Peyer's patch (tissue), 4 donors: ENCODE data around the gene ZNF516. TPM values are rescaled to one million over a fixed set of nuclear protein-coding genes. Genes with fewer than 3 reads are reported as not detected.

Source experiments
- DNase-seq, 3 donors: peaks; one replicate each; pipeline ENCODE4 v3.0.0-alpha.2; 2017 to 2019
- H3K27ac ChIP-seq, 4 donors: fragments of 200-600 bp; sonication (generic); one replicate each; pipeline ENCODE4 v1.5.1; 2016 to 2019
- H3K27me3 ChIP-seq, 2 donors: fragments of 200-600 bp; sonication (generic); one replicate each; pipeline ENCODE4 v1.5.1; 2019
- H3K36me3 ChIP-seq, 3 donors: fragments of 200-600 bp; sonication (generic); one replicate each; pipeline ENCODE4 v1.5.1; 2016 to 2019
- H3K4me1 ChIP-seq, 4 donors: fragments of 200-600 bp; sonication (generic); one replicate each; pipeline ENCODE4 v1.5.1; 2016 to 2019
- H3K4me3 ChIP-seq, 4 donors: fragments of 200-600 bp; sonication (generic); 1 replicate in 3 of 4; 2 replicates in 1 of 4; pipeline ENCODE4 v1.5.1; 2016 to 2019; ENCODE audit warnings: mild to moderate bottlenecking in 1 of 4
- H3K9me3 ChIP-seq, 4 donors: fragments of 200-600 bp; sonication (generic); one replicate each; pipeline ENCODE4 v1.5.1; 2016 to 2019; ENCODE audit warnings: mild to moderate bottlenecking in 1 of 4
- POLR2A ChIP-seq, 2 donors: fragments of 450-650 bp; IDR thresholded peaks; one replicate each; pipeline ENCODE4 v1.5.1; 2017; ENCODE audit warnings: antibody characterized with exemption in 2 of 2, mild to moderate bottlenecking in 2 of 2, moderate library complexity in 2 of 2
- total RNA-seq, 4 donors: library from RNA; depleted of rRNA; stranded (reverse); fragments of >200 nt; gene quantifications; one replicate each; pipeline ENCODE4 v1.1.0, GENCODE V29; 2016
- TF ChIP-seq, protein P1 (sequence below), 6 experiments: fragments of 450-650 bp in 4 of 6; fragments of 200-600 bp in 2 of 6; sonication (generic) in 1 of 6; IDR thresholded peaks; one replicate each; pipeline ENCODE4 v1.5.1; 2017 to 2019; ENCODE audit warnings: antibody characterized with exemption in 6 of 6, mild to moderate bottlenecking in 3 of 6, moderate library complexity in 1 of 6

ZNF516 gene
- total RNA-seq, 4 donors from 2014 or later: 19.8 to 39.6 (median 25.7) TPM

DNA sequence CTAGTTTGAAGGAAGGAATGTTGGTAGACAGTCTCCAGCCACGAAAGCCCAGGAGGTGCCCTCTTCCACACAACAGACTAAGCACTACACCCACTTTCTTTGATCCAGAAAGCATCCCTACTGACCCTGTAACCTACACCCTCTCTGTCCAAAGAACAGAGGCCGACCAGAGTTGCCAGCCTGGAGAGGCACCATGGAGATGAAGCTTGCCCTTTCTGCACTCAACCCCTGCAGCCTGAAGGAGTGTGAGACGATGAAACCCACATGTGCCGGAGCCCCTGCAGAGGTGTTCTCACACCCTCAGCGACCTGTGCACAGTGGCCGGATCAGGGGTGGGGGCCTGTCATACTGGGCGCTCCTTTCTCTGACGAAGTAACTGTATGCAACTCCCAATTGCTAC lies 136.3 kb downstream of the ZNF516 start:
- peaks cover 0 to 43% (median 0%) of the 10 kb centered on the region in 3 donors for H3K36me3 ChIP-seq
- H3K4me1 ChIP-seq: no peaks in the 10 kb centered on the region
- no peak overlapping the region for H3K27ac ChIP-seq
- DNase-seq: no peak
- H3K27me3 ChIP-seq: no peaks in the 10 kb centered on the region
- TF ChIP-seq, protein P1, sequence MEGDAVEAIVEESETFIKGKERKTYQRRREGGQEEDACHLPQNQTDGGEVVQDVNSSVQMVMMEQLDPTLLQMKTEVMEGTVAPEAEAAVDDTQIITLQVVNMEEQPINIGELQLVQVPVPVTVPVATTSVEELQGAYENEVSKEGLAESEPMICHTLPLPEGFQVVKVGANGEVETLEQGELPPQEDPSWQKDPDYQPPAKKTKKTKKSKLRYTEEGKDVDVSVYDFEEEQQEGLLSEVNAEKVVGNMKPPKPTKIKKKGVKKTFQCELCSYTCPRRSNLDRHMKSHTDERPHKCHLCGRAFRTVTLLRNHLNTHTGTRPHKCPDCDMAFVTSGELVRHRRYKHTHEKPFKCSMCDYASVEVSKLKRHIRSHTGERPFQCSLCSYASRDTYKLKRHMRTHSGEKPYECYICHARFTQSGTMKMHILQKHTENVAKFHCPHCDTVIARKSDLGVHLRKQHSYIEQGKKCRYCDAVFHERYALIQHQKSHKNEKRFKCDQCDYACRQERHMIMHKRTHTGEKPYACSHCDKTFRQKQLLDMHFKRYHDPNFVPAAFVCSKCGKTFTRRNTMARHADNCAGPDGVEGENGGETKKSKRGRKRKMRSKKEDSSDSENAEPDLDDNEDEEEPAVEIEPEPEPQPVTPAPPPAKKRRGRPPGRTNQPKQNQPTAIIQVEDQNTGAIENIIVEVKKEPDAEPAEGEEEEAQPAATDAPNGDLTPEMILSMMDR (IDR thresholded peaks at IDR 0.05): no peak
- TF ChIP-seq POLR2A (IDR thresholded peaks at IDR 0.05): no peak
- H3K9me3 ChIP-seq: no peaks in the 10 kb centered on the region
- H3K4me3 ChIP-seq: no peak overlapping the region

DNA sequence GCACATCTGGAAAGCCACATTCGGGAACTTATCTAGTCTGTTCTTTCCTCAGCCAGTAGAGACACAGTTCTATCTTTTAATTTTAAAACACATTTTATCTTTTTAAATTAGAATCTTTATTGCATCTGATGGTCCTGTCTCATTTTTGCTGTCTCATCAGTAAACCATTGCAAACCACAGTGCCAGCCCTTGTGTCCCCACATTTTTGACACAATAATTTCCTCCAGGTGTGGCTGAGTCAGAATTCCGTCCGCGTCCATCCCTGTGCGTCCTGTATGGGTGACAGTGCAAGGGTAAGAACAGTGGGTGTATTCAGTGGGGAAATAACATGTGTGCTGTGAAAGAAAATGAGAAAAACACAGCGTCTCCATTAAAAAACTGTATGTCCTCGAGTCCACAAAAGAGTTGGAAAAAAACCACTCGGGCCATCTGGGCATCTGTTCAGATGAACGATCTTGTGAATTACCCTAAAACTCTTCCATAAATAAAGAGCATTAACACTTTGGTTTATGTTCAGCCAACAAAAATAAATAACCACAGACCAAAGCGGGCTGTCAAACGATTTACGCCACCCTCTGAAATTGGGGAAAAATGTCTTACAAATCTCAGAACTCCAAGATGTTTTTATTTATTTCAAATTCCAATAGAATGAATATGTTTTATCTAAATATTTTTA lies 137.3 kb downstream of the ZNF516 start:
- no peaks in the 10 kb centered on the region for H3K4me1 ChIP-seq
- TF ChIP-seq, protein P1 (IDR thresholded peaks at IDR 0.05): no peak
- TF ChIP-seq POLR2A (IDR thresholded peaks at IDR 0.05): no peak
- H3K27me3 ChIP-seq: no peaks in the 10 kb centered on the region
- no peak overlapping the region for H3K4me3 ChIP-seq
- no peaks in the 10 kb centered on the region for H3K9me3 ChIP-seq
- peaks cover 0 to 43% (median 0%) of the 10 kb centered on the region in 3 donors for H3K36me3 ChIP-seq
- no peak for DNase-seq
- no peak overlapping the region for H3K27ac ChIP-seq

DNA sequence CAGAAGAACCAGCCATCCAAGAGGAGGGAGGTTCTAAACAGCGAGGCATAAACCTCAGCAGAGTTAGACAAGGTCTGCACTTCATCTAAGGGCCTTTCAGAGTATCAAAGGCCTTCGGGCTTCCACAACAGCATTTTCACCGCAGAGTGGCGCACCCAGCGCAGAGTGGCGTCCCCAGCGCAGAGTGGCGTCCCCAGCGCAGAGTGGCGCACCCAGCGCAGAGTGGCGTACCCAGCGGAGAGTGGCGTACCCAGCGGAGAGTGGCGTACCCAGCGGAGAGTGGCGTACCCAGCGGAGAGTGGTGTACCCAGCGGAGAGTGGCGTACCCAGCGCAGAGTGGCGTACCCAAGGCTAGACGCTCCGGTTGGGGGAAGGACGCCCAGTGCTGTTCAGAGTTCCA lies 137.9 kb downstream of the ZNF516 start:
- TF ChIP-seq, protein P1 (IDR thresholded peaks at IDR 0.05): no peak
- TF ChIP-seq POLR2A (IDR thresholded peaks at IDR 0.05): no peak
- DNase-seq: no peak
- Histone ChIP-seq H3K4me1 (no peaks in the 10 kb centered on the region), H3K27me3 (no peaks in the 10 kb centered on the region), H3K27ac (no peak overlapping the region), H3K4me3 (no peak overlapping the region), H3K36me3 (peaks cover 0 to 42% (median 0%) of the 10 kb centered on the region in 3 donors), H3K9me3 (no peaks in the 10 kb centered on the region)

DNA sequence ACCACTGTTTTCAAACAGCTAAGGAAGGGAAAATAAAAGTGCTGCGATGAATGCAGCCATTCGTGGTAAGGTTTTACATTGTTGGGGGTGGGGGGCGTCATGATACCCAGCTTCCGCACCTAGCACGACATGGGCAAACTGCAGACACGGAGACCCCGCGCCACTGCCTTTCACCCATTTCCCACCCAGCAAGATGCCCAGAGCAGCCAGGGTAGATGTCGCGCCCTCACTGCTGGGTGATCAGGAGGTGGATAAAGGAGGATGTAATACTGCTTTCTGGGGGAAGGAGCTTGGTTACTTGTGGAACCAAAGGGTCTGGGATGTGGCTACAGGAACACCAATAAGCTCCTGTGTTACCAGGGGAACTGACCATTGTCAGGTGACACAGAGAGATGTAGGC lies 138.4 kb downstream of the ZNF516 start:
- Histone ChIP-seq H3K27me3 (no peaks in the 10 kb centered on the region), H3K4me1 (no peaks in the 10 kb centered on the region), H3K9me3 (no peaks in the 10 kb centered on the region), H3K27ac (no peak overlapping the region), H3K4me3 (no peak overlapping the region), H3K36me3 (peaks cover 0 to 37% (median 0%) of the 10 kb centered on the region in 3 donors)
- TF ChIP-seq, protein P1 (IDR thresholded peaks at IDR 0.05): no peak
- no peak for TF ChIP-seq POLR2A (IDR thresholded peaks at IDR 0.05)
- DNase-seq: no peak

DNA sequence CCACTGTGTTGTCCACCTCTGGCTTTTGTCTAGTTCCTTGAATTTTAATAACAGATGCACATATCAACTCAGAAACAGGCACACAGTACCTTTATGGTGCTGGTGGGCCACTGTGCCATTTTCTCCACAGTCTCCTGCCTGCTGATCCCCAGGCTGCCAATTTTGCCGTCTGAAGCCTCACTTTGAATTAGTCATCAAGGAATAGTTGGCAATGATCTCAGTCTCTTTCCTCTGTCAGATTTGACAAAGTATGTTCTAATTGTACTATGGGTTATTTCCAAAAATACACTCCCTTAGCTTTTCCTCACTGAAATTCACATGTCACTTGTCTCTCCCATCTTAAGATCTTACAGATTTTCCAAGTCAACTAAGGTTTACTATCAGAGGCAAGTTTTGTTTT lies 140.7 kb downstream of the ZNF516 start:
- no peak overlapping the region for H3K27ac ChIP-seq
- DNase-seq: no peak

More for the DNA sequence above, 140.7 kb downstream of the ZNF516 start:
- Histone ChIP-seq H3K9me3 (no peaks in the 10 kb centered on the region), H3K27me3 (no peaks in the 10 kb centered on the region), H3K4me1 (peaks cover 0 to under 1% (median 0%) of the 10 kb centered on the region in 4 donors), H3K36me3 (peaks cover 0 to 25% (median 0%) of the 10 kb centered on the region in 3 donors), H3K4me3 (no peak overlapping the region)
- TF ChIP-seq, protein P1 (IDR thresholded peaks at IDR 0.05): no peak
- TF ChIP-seq POLR2A (IDR thresholded peaks at IDR 0.05): no peak
